H1 (cell line): ENCODE results near the gene COMT.

Experiments used
- POLR2AphosphoS5 ChIP-seq: IDR thresholded peaks from 2 replicates; pipeline ENCODE4 v1.6.1; 2011; ENCODE audit warnings: low read depth, low read length
- RAD21 ChIP-seq, 2 experiments: IDR thresholded peaks in 1 of 2; conservative IDR thresholded peaks in 1 of 2; 2 replicates each; pipeline ENCODE4 v1.6.1; 2011; ENCODE audit warnings: low read depth in 2 of 2, low read length in 2 of 2, improper control_type of control experiment in 1 of 2, inconsistent platforms in 1 of 2, mild to moderate bottlenecking in 1 of 2, moderate library complexity in 1 of 2
- SIN3A ChIP-seq, 2 experiments: IDR thresholded peaks in 1 of 2; conservative IDR thresholded peaks in 1 of 2; 2 replicates each; pipeline ENCODE4 v1.6.1; 2011 to 2012; ENCODE audit warnings: low read length in 2 of 2, improper control_type of control experiment in 1 of 2, low read depth in 1 of 2, mild to moderate bottlenecking in 1 of 2
- TAF1 ChIP-seq: IDR thresholded peaks from 2 replicates; pipeline ENCODE4 v1.6.1; 2011; ENCODE audit warnings: mild to moderate bottlenecking, low read depth, low read length
- YY1 ChIP-seq: IDR thresholded peaks from 2 replicates; pipeline ENCODE4 v1.6.1; 2011; ENCODE audit warnings: low read depth, mild to moderate bottlenecking, low read length
- ZNF274 ChIP-seq: IDR thresholded peaks from 2 replicates; pipeline ENCODE4 v1.7.0; 2012; ENCODE audit warnings: low read length, borderline replicate concordance; ENCODE audit errors: extremely low read depth
- TF ChIP-seq, protein P1 (sequence below), 3 experiments: IDR thresholded peaks; 1 replicate in 2 of 3; 2 replicates in 1 of 3; pipeline versions ENCODE4 v1.5.1 to v1.6.1; 2011; ENCODE audit warnings: low read length in 3 of 3, mild to moderate bottlenecking in 3 of 3, inconsistent platforms in 2 of 3, low read depth in 1 of 3, moderate library complexity in 1 of 3; ENCODE audit not compliant: insufficient read depth in 1 of 3; ENCODE audit errors: control extremely low read depth in 1 of 3
- TF ChIP-seq, protein P2 (sequence below): IDR thresholded peaks from 2 replicates; pipeline ENCODE4 v1.6.1; 2011; ENCODE audit warnings: low read depth, mild to moderate bottlenecking, low read length; ENCODE audit not compliant: insufficient read depth
- TF ChIP-seq, protein P3 (sequence below): IDR thresholded peaks from 2 replicates; pipeline ENCODE4 v1.6.1; 2012; ENCODE audit warnings: low read length, inconsistent platforms

DNA sequence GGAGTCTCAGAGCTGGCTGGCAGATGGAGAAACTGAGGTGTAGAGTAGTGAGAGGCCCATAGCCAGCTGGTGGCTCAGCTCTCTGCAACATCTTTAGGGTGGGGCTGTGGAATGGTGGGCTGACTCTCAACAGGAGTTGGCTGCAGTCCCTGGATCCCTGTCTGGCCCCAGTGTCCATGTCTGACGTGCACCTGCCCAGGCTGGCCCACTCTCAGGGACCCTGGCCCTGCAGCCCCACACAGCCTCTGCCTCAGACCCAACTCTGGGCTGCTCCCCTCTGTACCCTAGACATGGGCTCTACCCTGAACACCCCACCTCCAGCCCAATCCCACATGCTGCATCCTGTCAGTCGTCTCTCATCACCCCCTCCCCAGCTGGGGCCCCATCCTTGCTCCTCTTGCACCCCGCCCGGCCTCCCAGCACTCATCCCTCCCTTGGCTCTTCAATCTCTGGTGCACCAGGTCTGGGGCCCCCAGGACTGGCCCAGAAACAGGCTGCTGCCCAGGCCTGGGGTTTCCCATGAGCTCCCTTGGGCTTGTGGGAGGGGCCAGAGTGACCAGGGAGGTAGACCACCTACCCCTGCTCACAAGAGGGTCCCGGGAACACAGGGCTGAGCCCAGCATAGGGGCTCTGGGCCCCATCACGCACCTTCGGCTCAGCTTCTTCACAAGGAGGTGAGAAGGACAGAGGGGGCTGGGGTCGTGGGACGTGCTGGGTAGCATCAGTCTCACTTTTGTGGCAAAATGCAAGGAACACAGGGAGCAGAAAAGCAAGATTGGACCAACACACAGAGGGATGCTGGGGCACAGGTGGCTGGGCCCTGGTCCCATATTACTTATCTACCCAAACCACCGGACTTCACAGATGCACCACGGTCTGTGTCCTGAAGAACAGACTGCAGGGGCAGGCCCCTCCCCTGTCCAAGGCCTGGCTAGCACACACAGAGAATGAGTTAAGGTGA lies 43.6 kb downstream of the COMT start:
- no peak for TF ChIP-seq POLR2AphosphoS5
- TF ChIP-seq, protein P1, sequence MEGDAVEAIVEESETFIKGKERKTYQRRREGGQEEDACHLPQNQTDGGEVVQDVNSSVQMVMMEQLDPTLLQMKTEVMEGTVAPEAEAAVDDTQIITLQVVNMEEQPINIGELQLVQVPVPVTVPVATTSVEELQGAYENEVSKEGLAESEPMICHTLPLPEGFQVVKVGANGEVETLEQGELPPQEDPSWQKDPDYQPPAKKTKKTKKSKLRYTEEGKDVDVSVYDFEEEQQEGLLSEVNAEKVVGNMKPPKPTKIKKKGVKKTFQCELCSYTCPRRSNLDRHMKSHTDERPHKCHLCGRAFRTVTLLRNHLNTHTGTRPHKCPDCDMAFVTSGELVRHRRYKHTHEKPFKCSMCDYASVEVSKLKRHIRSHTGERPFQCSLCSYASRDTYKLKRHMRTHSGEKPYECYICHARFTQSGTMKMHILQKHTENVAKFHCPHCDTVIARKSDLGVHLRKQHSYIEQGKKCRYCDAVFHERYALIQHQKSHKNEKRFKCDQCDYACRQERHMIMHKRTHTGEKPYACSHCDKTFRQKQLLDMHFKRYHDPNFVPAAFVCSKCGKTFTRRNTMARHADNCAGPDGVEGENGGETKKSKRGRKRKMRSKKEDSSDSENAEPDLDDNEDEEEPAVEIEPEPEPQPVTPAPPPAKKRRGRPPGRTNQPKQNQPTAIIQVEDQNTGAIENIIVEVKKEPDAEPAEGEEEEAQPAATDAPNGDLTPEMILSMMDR (IDR thresholded peaks at IDR 0.05; ENCODE audit: control extremely low read depth in 1 of 3, insufficient read depth in 1 of 3, low read depth in 1 of 3, low read length in 3 of 3): no peak
- TF ChIP-seq, protein P2, sequence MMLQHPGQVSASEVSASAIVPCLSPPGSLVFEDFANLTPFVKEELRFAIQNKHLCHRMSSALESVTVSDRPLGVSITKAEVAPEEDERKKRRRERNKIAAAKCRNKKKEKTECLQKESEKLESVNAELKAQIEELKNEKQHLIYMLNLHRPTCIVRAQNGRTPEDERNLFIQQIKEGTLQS: no peak
- no peak for TF ChIP-seq SIN3A (conservative IDR thresholded peaks at IDR 0.05 in 1 of 2, IDR thresholded peaks at IDR 0.05 in 1 of 2; ENCODE audit: low read depth in 1 of 2, low read length in 2 of 2)
- no peak for TF ChIP-seq RAD21 (IDR thresholded peaks at IDR 0.05 in 1 of 2, conservative IDR thresholded peaks at IDR 0.05 in 1 of 2; ENCODE audit: low read depth in 2 of 2, low read length in 2 of 2)
- TF ChIP-seq, protein P3, sequence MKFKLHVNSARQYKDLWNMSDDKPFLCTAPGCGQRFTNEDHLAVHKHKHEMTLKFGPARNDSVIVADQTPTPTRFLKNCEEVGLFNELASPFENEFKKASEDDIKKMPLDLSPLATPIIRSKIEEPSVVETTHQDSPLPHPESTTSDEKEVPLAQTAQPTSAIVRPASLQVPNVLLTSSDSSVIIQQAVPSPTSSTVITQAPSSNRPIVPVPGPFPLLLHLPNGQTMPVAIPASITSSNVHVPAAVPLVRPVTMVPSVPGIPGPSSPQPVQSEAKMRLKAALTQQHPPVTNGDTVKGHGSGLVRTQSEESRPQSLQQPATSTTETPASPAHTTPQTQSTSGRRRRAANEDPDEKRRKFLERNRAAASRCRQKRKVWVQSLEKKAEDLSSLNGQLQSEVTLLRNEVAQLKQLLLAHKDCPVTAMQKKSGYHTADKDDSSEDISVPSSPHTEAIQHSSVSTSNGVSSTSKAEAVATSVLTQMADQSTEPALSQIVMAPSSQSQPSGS: no peak
- TF ChIP-seq YY1: no peak
- no peak for TF ChIP-seq TAF1
- TF ChIP-seq ZNF274: no peak
